GM19468 (cell line): ENCODE measurements around the gene ZDHHC14.

ENCODE experiments used
- ATAC-seq: cut with Tn5 transposase; IDR thresholded peaks from one replicate; pipeline ENCODE4 v1.9.1; 2021; ENCODE audit warnings: mild to moderate bottlenecking, moderate library complexity, moderate number of reproducible peaks; ENCODE audit not compliant: unreplicated experiment; ENCODE audit errors: extremely low read depth

Gene ZDHHC14

DNA sequence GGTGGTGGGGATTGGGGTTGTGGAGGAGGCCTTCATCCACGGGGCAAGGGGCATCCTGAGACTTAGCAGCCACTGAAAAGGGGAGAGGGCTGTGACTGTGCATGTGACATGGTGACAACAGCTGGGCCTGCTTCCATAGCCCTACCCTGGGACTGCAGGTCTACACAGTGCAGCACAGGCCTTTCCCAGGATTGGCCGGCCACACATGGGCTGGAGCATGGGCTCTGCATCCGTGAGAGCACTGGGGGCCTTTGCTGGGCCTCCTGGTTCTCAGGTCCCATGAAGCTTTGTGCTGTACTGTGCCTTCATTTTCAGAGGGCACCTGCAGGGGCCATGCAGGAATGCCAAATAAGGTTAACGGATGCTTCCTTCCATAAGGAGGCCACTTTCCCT lies 56.0 kb downstream of the ZDHHC14 start:
- no peak for ATAC-seq

DNA sequence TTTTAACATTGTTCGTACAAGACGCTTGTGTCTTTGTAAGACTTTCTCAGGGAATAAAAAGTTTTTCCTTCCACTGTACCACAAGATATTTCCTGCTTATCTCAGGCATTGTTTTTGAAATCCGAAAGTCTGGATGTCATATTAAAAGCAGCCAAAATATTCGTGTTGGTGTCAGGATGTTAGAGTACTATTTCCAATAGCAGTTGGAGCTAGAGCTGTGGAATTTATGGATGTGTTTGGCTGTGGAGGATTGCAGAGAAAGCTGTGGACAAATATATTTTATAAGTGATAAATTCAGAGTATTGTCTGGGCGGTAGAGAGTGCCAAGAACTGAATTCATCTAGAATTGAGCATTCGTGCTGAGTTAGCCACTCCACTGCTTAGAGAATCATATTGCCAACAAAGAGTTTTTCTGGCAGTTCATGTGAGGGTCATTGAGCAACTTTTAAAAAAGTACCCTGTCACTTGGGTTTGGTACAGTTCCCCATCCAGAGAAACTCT lies 57.7 kb downstream of the ZDHHC14 start:
- no peak for ATAC-seq

DNA sequence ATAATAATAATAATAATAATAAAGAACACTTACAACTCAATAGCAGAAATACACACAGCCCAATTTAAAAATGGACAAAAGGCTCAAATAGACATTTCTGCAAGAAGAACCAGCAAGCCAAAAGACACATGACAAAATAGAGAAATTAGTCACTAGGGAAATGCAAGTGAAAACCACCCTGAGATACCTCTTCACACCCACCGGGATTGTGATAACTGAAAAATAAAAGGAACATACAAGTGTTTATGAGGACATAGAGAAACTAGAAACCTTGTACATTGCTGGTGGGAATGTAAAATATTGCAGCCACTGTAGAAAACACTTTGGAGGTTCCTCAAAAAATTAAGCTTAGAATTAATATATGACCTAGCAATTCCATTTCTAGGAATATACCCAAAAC lies 59.2 kb downstream of the ZDHHC14 start:
- ATAC-seq = no peak

DNA sequence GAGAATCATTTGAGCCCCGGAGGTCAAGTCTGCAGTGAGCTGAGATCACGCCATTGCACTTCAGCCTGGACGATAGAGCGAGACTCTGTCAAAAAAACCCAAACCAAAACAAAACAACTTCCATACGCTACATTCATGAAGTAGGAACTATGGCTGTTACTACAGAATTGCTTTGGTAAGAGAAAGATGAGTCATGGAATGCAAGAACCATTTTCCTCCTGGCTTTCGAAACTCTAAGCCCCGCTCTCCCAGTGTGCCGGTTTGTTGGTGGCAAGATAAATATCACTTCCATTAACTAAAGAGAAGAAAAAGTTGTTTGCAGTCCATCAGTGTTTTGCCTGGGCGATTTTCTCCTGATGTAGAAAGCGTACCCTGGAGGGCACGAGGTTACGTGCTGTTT lies 61.3 kb downstream of the ZDHHC14 start:
- ATAC-seq = no peak

DNA sequence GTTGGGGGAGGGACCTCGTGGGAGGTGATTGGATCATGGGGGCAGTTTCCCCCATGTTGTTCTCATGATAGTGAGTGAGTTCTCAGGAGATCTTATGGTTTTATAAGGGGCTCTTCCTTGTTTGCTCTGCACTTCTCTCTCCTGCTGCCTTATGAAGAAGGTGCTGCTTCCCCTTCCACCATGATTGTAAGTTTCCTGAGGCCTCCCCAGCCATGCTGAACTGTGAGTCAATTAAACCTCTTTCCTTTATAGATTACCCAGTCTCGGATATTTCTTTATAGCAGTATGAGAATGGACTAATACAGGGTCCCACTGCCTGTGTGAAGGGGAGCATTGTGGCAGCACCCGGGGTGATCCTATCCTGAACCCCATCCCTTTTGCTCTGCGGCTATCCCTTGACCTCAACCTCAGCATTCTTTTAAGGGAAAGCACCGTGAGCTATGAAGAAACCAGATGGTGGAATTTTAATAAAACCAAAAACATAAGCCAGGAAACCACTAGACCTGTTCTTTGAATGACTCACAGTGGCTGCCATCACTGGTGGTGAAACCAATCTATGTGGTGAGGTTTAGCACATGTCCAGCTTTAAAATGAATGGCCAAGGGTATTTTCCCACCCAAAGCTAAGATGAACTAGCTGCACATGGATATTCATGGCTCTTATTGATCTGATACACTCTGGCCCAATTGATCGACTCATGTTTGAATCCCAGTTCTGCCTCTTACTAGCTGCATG lies 62.2 kb downstream of the ZDHHC14 start:
- peak; percentile 68 for ATAC-seq

DNA sequence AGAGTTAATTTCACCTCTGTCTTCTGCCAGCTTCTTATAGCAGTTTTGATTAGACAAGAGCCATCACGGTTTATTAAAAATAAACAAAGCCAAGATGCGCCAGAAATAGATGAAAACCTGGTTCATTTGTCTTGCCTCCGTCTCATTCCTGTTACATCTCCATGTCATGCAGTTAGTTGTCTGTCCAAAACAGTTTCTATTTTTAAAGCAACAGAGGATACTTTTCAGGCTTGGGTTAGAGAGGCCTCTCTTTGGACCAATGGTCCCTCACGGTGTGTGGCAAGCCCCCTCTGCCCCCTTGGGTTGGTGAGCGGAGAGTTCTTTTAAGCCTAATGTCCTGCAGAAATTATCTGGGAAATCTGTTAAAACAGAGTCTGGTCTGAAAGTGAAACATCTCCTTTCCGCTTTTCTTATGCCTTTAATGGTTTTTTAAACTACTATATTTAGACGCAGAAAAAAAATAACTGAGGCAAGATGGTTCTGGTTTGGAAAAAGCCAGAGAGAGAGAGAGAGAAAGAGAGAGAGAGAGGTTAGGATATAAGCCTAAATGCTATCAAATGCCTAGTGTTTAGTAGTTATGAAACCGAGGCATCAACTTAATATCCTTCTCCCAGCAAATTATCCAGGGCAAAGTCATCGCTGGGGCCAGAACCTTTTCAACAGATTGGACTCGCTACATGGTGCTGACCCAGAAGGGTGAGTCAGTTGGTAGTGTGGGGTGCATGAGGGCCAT lies 64.5 kb downstream of the ZDHHC14 start:
- ATAC-seq = no peak

DNA sequence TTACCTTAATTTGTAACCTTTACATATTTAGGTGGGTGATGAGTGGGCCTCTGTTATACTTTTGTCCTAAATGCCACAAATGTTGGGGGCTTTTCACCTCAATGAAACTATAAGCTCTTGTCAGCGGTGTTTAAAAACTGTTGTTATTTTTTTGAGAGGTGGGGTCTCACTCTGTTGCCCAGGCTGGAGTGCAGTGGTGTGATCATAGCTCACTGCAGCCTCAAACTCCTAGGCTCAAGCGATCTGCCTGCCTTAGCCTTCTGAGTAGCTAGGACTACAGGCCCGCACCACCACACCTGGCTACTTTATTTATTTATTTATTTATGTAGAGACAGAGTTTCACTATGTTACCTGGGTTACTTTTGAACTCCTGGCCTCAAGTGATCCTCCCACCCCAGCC lies 66.7 kb downstream of the ZDHHC14 start:
- no peak for ATAC-seq

DNA sequence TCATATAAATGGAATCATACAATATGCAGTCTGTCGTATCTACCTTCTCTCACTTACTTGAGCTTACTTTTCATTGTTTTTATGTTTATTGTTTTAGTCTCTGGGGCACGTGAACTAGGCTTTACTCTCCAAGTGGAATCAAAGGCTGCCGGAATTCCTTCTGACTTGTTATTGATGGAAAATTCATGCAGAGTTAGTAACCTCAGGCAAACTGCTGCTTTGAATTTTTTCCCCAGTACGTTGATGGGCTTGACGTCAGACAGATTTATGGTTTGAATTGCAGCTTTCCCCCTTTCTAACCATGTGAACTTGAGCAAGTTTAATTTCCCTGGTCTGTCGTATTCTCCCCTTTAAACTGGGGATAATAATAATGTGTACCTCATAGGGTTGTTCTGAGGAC lies 68.6 kb downstream of the ZDHHC14 start:
- no peak for ATAC-seq

DNA sequence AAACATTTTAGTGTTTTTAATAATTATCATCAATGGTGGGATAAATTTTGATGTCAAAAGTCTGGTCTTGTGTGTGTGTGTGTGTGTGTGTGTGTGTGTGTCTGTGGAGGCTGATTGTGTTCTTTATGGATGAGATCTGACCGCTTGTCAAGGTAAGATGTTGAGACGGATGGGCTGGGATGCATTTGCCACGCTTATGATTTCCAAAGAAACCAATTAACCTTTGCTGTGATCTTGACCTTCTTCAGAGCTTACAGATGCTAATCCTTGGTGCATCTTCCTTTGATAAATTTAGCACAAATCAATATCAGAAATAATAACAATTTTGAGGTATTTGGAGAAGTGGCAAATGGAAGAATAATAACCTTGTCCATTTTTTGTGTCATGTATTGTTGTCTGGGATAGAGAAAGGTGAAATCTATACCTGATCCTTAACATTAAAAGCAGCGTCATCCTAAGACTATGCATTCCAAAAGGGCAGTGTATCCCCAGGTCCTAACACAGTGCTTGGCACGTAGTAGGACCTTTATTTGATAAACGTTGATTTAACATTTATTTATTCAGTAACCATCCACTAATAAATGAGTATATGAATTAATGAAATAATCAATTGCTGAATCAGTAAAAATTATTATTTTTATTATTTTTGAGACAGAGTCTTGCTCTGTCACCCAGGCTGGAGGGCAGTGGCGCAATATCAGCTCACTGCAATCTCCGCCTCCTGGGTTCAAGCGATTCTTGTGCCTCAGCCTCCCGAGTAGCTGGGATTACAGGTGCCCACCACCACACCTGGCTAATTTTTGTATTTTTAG lies 70.1 kb downstream of the ZDHHC14 start:
- ATAC-seq = no peak

DNA sequence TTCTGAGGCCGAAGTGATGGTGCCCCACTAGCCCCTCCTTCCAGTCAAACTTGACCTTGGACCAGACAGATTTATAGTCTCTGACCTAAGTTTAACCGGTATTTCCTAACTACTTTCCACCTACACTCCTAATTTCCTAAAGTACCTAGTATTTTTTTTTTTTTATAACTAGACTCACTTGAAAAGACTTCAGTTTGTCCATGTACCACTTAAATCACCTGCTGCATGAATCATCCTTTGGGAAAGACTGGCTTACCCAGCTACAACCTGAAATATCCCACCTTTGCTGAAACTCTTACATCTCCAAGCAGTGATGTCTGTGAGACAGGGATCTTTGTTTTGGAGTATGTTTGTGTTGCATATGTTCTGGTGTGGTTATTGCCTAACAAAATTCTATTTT lies 71.1 kb downstream of the ZDHHC14 start:
- no peak for ATAC-seq

DNA sequence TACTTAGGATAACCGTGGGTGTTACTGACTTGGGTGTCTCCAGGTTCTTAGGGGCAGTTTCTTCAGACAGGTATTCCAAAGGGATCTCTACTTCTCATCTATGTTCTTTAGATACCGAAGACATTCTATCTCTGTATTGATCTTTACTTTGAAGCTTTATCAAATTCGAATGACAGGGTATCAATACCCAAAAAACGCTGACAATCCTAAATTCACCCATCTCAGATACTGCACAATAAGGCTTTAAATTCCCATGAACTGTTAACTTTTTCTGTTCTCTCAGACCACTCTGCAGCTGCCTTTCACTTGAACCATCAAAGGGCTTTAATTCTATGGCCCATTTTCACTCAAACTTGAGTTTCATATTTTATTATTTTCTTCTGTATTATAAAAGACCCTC lies 72.1 kb downstream of the ZDHHC14 start:
- ATAC-seq = no peak

DNA sequence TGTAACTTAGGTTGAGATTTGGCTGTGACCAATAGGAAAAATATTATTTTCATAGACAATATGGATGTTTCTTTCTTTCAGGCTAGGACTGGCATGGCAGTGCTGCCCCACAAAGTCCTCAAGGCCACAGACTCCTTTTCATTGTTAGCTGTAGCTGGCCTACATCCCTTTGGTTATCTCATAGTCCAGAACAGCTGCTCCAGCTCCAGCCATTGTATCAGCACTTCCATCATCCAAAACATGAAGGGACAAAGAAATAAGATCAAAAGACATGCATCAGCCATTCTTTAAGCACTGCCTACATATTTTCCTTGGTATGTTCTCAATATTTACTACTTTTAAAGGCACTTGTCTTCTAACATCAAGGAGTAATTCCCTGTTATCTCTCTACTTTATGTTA lies 73.0 kb downstream of the ZDHHC14 start:
- ATAC-seq = no peak

DNA sequence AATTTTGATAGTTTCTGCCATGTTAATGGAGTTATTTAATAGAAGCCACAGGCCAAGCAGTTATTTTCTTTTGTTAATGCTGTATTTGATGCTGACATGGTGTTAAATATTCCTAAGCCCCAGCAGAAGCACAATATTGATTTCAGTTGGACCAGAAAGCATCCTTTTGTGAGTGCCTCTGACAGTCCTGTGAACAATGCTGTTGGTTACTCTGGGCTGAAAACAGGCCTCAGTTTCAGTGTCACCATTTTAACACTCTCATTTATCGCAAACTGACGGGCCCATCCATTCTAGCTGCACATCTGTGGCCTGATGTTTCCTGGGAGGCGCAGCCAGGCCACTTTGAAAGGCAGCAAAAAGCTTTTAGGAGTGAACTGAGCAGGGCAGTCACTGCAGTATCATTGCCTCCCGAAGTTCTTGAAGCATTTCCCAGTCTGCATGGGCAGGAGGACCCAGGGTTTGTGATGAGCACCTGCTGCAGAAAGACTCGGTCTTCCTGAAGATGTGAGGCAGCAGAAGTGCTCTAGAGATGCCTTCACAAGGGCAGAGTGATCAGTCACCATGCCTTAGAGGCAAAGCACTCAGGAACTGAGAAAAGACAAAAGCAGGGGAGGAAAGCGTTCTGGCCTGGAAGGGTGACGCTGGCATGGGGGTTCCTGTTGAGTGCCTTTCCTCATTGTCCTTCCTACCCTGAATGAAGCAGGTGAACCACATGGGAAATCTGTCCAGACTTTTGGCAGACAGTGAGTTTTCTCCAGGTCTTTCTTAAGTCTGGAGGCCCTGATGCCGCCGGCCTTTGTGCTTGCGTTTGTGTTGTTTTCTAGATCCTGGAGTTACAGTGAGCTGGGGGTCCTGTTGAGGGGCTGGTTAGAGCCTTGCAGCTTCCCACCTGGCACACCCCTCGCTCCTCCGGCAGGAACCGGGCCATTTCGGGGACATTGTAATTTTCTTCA lies 74.0 kb downstream of the ZDHHC14 start:
- no peak for ATAC-seq

DNA sequence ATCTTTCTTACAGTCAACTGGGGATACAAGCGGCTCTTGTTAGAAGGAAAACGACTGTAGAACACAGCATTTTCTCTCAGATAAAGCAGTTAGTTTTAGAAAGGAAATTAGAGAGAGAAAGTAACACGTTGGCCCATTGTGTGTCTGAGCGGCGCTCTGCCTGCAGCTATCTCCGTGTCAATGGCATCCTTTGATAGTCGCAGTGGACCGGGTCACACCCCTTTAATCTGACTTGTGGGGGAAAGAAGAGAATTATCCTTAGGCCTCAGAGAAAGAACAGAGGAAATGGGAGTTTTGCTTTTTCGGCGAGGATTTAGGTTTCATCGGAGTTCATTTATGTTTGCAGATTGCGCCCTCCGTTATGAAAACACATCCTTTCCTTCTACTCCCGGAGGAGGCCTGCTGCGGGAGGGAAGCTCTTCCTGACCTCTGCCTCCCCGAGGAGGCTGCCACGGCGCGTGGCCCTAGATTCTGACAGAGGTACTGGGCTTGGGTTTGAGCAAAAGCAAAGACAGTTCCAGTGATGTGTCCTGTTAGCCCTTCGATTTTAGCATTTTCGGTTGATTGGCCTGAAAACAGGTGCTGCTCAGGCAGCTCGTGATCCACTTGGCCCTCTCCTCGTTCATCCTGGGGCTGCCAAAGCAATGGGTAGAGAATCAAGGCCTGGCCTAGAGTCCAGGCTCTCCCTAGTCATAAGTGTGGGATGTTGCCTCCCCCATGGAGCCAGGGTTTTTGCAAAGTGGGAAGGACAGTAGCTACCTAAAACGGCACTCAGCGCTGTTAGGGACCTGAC lies 74.9 kb downstream of the ZDHHC14 start:
- no peak for ATAC-seq

DNA sequence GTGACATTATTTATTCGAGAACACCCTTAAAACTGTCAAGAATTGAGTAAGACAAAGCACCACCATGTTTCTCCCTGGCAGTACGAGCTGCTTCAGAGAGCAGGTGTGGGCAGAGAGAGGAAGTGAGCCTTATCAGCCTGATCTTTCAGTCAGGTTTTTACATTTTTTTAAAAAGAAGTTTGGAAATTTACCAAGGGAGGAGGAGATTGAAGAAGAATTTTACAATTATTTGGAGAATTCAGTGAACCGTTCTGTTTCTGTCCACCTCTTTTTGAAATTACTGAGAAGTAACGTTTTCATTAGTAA lies 75.5 kb downstream of the ZDHHC14 start:
- ATAC-seq = no peak

DNA sequence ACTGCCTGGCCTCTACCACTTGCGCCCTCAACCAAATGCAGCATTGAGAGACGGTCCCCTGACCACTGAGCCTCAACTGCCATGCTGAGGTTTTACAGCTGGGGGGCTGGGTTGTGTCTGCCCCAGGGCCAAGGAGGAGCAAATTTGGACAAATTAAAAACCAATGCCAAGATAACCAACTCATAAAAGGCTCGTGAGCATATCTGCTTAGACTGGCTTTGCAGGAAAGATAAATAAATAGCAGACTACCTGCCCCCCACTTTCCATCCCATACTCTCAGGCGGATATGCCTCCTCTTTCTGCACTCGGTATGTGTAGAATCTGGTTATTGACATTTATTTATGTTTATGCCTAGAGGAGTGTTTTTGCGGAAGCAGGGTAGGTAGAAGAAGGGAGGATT lies 76.8 kb downstream of the ZDHHC14 start:
- no peak for ATAC-seq

DNA sequence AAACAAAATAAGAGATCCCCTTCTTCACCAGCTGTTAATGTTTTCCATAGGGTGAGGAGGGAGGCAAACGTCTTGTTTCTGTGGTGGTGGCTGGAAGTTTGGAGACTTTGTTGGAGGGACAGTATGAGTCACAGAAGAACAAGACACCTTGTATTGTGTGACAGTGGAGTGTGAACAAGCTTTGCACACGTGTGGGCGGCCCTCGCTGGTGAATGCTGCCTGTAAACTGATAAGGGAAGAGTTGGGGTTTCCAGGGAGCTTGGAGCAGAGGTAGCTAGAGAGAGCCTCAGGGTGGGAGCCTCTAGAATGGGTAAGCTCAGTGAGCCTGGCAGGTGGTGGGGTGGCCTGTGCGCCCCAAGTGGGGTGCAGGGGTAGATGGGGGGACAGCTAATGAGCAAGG lies 78.3 kb downstream of the ZDHHC14 start:
- no peak for ATAC-seq

DNA sequence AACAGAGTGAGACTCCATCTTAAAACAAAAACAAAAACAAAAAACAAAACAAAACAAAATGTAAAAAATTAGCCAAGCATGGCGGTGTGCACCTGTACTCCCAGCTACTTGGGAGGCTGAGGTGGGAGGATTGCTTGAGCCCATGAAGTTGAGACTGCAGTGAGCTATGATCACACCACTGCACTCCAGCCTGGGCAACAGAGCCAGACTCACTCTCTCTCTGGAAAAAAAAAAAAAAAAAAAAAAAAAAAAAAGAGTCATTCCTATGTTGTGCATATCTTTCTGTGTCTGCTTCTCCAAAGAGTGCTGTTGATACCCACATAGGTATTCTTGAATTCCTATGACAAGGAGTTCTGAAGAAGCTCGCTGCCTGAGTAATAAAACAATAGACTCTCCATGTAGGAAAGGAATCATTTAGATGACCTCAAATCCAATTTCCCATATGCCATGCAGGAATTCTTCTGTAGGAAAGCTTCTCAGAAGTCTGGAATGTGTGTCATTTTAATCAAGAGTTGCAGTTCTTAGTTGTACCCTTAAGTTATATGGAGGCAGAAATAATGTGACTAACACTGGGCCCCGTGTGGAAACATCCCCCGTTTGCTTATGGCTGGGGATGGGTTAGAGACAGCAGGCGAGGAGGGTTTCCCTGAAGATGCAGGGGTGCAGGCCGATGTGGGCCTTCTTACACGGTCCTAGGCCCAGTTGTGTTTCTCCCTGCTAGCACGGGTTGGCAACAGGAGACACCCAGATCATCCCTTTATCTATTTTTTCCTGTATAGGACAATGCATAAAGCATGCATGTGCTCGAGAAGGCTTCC lies 79.4 kb downstream of the ZDHHC14 start:
- no peak for ATAC-seq
